ENCODE results near the gene RHBDL1. TPM values are rescaled to one million over a fixed set of nuclear protein-coding genes. Genes with fewer than 3 reads are reported as not detected.
A peak's percentile ranks its signal among the peaks of the same experiment; 100 is the strongest.

Gene RHBDL1
- total RNA-seq, 1 experiment from 2014 or later = 3.6 TPM

DNA sequence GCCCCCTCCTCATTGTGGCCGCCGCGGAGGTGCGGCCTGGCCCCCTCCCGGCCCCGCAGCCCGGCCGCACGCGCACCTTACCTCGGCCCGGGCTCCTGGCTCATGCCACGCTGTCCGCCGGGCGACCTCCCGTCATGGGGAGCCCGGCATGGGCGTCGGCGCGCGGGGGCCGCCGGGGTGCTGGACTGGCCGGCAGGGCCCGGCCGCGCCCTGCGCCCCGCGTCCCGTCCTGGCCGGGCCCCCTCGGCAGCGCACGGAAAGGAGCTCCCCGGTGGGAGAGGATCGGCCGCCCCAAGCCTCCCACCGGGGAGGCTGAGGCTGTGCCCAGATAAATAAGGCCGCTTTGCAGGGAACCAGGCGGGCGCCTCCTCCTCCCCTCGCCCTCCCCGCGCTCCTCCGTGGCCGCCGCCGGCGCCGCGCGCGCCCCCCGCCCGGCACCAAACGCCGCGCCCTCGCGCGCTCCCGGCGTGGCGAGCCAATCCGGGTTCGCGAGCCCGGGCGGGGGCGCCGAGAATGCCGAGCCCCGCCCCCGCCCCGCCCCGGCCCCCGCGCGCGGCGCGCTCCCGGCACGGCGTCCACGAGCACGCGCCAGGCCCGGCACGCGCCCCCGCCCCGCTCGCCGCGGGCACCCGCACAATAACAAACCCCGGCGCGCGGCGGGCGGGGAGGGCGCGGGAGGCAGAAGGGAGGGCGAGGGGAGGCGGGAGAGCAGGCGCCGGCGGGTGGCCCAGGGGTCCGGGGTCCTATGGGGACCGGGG is 30.1 kb downstream of the RHBDL1 start, which contains the start of gene FBXL16:
FBXL16 (minus strand) TSS at position 371 of the 758 bp plus-strand sequence. CDS start 8,396 bp downstream, outside the sequence.
- Histone ChIP-seq H4K20me1 (ENCODE audit: insufficient read depth, low read depth, low read length) (peaks cover 11% of the 10 kb centered on the region; the same call in 1 of the 2 replicates), H3K27me3 (ENCODE audit: low read length) (no peaks in the 10 kb centered on the region), H3K27ac (ENCODE audit: low read length) (no peak within 1 kb of the TSS), H3K9me3 (ENCODE audit: low read length) (no peaks in the 10 kb centered on the region), H3K4me3 (ENCODE audit: low read length) (no peak within 1 kb of the TSS), H3K9me2 (replicated peaks; ENCODE audit: insufficient read depth, low read length) (no peaks in the 10 kb centered on the region), H3K36me3 (ENCODE audit: insufficient read depth, low read length) (no peaks in the 10 kb centered on the region), H3K9ac (ENCODE audit: low read length) (no peak within 1 kb of the TSS), H3K4me2 (ENCODE audit: low read depth, low read length, poor library complexity, severe bottlenecking) (no peak within 1 kb of the TSS), H3K79me2 (ENCODE audit: low read length) (no peaks in the 10 kb centered on the region), H3K4me1 (ENCODE audit: low read length) (peaks cover 9% of the 10 kb centered on the region), H2AFZ (ENCODE audit: low read length) (no peak within 1 kb of the TSS)
- peak; percentile 68 for DNase-seq

DNA sequence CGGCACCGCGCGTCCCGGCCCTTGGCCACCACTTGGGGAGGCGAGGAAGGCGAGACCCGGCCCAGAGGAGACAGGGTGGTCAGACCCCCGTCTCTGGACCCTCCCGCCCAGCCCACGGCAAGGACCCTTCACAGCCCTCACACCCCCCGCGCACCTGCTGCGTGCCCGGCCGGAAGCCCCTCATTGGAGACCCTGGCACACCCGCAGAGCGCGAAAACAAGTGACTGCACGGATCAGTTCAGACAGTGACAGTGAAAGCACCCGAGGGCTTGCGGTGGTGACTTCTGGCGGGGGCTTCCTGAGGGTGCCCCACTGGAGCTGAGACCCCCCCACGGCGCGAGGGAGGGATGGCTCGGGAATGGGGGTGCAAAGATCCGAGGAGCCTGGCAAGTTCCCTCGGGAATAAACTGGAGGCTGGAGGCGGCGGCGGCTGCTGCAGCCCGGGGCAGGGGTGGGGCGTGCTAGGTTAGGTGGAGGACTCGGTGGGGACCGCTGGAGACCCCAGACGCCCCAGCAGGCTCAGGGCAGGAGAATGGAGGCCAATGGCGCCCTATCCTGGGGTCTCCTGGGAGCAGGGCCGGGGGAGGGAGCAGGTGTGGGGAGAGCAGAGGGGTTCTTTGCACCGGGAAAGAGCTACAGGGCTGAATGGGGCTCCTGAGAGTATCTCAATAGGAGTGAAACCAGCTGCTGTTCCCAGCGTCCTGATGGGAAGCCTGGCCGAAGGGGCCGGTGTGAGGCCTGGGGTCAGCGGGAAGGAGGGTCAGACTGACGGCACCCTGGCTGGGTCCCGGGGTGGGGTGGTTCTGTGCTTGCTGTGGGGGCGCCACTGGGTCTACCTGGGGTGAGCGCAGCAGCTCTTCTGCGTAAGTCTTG is 31.0 kb downstream of the RHBDL1 start:
- no peaks in the 10 kb centered on the region for H3K36me3 ChIP-seq (ENCODE audit: insufficient read depth, low read length)

DNA sequence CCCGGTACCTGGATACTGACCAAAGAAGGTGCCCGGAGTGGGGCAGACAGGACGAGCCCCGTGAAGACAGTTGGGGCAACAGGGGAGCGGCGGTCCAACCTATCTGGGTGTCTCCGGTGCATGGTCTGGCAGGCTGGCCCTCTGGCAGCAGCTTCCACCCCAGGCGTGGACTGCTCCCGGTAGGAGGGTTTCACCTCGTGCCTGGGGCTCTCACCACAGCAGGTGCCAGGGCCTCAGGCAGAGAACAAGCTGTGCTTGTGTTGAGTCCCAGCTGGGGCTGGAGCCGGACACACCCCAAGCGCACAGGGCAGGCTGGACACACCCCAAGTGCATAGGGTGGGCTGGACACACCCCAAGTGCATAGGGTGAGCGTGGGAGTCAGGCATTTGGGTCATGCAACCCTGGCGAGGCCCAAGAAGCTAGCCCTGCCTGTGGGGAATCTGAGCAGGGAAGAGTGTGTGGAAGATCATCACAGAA is 31.6 kb downstream of the RHBDL1 start:
- Histone ChIP-seq H3K4me1 (ENCODE audit: low read length) (peaks cover 9% of the 10 kb centered on the region), H3K9me3 (ENCODE audit: low read length) (no peaks in the 10 kb centered on the region), H3K4me3 (ENCODE audit: low read length) (no peak overlapping the region), H3K79me2 (ENCODE audit: low read length) (no peaks in the 10 kb centered on the region), H2AFZ (ENCODE audit: low read length) (no peak overlapping the region), H3K4me2 (ENCODE audit: low read depth, low read length, poor library complexity, severe bottlenecking) (no peak overlapping the region), H3K9me2 (replicated peaks; ENCODE audit: insufficient read depth, low read length) (no peaks in the 10 kb centered on the region), H4K20me1 (ENCODE audit: insufficient read depth, low read depth, low read length) (peaks cover 11% of the 10 kb centered on the region; the same call in 1 of the 2 replicates), H3K36me3 (ENCODE audit: insufficient read depth, low read length) (no peaks in the 10 kb centered on the region), H3K9ac (ENCODE audit: low read length) (no peak overlapping the region), H3K27me3 (ENCODE audit: low read length) (no peaks in the 10 kb centered on the region), H3K27ac (ENCODE audit: low read length) (no peak overlapping the region)
- no peak for DNase-seq

More for the DNA sequence above, 31.0 kb downstream of the RHBDL1 start:
- Histone ChIP-seq H3K79me2 (ENCODE audit: low read length) (no peaks in the 10 kb centered on the region), H3K4me2 (ENCODE audit: low read depth, low read length, poor library complexity, severe bottlenecking) (no peak overlapping the region), H3K27me3 (ENCODE audit: low read length) (no peaks in the 10 kb centered on the region), H3K9me2 (replicated peaks; ENCODE audit: insufficient read depth, low read length) (no peaks in the 10 kb centered on the region), H2AFZ (ENCODE audit: low read length) (no peak overlapping the region), H3K4me3 (ENCODE audit: low read length) (no peak overlapping the region), H4K20me1 (ENCODE audit: insufficient read depth, low read depth, low read length) (peaks cover 11% of the 10 kb centered on the region; the same call in 1 of the 2 replicates), H3K9me3 (ENCODE audit: low read length) (no peaks in the 10 kb centered on the region), H3K9ac (ENCODE audit: low read length) (no peak overlapping the region), H3K27ac (ENCODE audit: low read length) (no peak overlapping the region), H3K4me1 (ENCODE audit: low read length) (peaks cover 9% of the 10 kb centered on the region)
- DNase-seq = no peak

DNA sequence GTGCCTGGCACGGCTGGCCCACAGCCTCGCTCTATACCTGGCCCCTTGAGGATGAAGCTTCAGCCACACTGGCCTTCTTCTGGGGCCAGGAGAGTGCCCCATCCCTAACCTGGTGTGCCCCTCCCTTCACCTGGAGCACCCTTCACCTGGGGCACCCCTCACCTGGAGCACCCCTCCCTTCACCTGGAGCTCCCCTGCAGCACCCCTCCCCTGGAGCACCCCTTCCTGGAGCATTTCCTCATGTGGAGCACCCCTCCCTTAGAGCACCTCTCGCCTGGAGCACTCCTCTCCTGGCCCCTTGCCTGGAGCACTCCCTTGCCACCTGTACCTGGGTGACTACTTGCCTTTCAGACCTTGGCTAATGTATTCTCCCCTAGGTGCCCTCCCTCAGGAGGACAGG is 32.5 kb downstream of the RHBDL1 start:
- H3K9me2 ChIP-seq (replicated peaks; ENCODE audit: insufficient read depth, low read length) = no peaks in the 10 kb centered on the region
- no peaks in the 10 kb centered on the region for H3K27me3 ChIP-seq (ENCODE audit: low read length)
- H3K79me2 ChIP-seq (ENCODE audit: low read length) = no peaks in the 10 kb centered on the region
- H3K9ac ChIP-seq (ENCODE audit: low read length) = no peak overlapping the region
- no peak overlapping the region for H3K4me2 ChIP-seq (ENCODE audit: low read depth, low read length, poor library complexity, severe bottlenecking)
- no peaks in the 10 kb centered on the region for H3K36me3 ChIP-seq (ENCODE audit: insufficient read depth, low read length)
- peaks cover 11% of the 10 kb centered on the region; the same call in 1 of the 2 replicates for H4K20me1 ChIP-seq (ENCODE audit: insufficient read depth, low read depth, low read length)
- H2AFZ ChIP-seq (ENCODE audit: low read length) = no peak overlapping the region
- peaks cover 9% of the 10 kb centered on the region for H3K4me1 ChIP-seq (ENCODE audit: low read length)
- no peak overlapping the region for H3K27ac ChIP-seq (ENCODE audit: low read length)
- no peak for DNase-seq
- no peaks in the 10 kb centered on the region for H3K9me3 ChIP-seq (ENCODE audit: low read length)
- no peak overlapping the region for H3K4me3 ChIP-seq (ENCODE audit: low read length)

DNA sequence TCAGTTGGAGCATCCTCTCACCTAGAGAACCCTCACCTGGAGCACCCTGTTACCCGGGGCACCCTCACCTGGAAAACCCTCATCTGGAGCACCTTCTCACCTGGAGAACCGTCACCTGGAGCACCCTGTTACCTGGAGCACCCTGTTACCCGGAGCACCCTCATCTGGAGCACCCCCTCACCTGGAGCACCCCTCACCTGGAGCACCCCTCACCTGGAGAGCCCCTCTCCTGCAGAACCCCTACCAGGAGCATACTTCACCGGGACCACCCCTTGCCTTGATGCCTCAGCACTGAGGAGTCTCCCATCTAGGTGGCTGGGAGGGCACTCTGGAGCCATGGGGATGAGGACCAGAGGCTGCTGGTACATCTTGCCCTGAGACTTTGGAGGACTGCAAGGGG is 33.5 kb downstream of the RHBDL1 start:
- Histone ChIP-seq H3K27me3 (ENCODE audit: low read length) (no peaks in the 10 kb centered on the region), H3K9ac (ENCODE audit: low read length) (no peak overlapping the region), H4K20me1 (ENCODE audit: insufficient read depth, low read depth, low read length) (peaks cover 15% of the 10 kb centered on the region; the same call in 1 of the 2 replicates), H2AFZ (ENCODE audit: low read length) (no peak overlapping the region), H3K79me2 (ENCODE audit: low read length) (no peaks in the 10 kb centered on the region), H3K4me2 (ENCODE audit: low read depth, low read length, poor library complexity, severe bottlenecking) (no peak overlapping the region), H3K9me3 (ENCODE audit: low read length) (no peaks in the 10 kb centered on the region), H3K4me1 (ENCODE audit: low read length) (peaks cover 9% of the 10 kb centered on the region), H3K27ac (ENCODE audit: low read length) (no peak overlapping the region), H3K9me2 (replicated peaks; ENCODE audit: insufficient read depth, low read length) (no peaks in the 10 kb centered on the region), H3K36me3 (ENCODE audit: insufficient read depth, low read length) (no peaks in the 10 kb centered on the region), H3K4me3 (ENCODE audit: low read length) (no peak overlapping the region)
- no peak for DNase-seq

DNA sequence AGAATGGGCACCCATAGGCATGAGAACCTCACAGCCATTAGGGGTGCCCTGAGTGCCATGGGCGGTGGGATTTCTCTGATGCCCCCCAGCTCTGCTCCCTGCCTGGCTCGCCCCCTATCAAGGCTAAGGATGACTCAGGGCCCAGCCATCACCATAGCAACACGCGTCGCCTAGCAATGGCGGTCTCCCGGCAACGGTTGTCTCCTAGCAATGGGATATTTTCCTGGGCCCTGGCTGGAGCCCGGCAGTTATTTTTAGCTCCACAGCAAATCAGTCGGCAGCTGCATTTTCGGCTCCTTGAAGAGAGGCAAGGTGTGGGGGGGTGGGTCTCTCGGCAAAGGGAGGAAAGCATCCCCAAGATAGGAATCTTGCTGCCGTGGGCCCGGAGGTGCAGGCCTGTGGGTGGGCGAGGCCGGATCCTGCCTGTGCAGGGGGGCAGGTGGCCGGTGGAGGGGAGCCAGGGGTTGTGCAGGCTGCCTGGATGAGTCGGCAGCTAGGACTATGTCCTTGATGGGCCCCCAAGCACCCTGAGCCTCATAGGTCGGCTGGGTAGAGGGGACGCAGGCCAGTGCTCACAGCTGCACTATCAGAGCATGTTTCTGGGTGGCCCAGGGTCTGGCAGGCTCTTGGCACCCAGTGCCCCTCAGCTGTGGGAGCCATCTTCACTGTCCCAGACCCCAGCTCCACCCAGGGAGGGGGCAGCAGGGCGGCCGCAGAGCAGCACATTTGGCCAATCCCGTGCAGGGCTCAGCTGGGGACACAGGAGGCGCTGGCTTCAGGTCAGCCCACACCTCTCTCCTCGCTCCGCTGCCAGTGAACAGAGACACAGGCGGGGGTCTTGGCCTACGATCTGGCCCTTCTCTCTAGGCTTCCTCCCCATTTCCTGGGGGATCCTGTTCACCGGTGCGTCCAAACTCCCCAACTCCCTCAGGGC is 34.4 kb downstream of the RHBDL1 start:
- H3K79me2 ChIP-seq (ENCODE audit: low read length) = no peaks in the 10 kb centered on the region
- H3K4me2 ChIP-seq (ENCODE audit: low read depth, low read length, poor library complexity, severe bottlenecking) = no peak overlapping the region
- no peak overlapping the region for H3K4me3 ChIP-seq (ENCODE audit: low read length)
- H3K4me1 ChIP-seq (ENCODE audit: low read length) = peaks cover 15% of the 10 kb centered on the region
- no peaks in the 10 kb centered on the region for H3K27me3 ChIP-seq (ENCODE audit: low read length)
- peak; percentile 64 for DNase-seq
- H3K36me3 ChIP-seq (ENCODE audit: insufficient read depth, low read length) = no peaks in the 10 kb centered on the region
- no peak overlapping the region for H3K27ac ChIP-seq (ENCODE audit: low read length)
- H4K20me1 ChIP-seq (ENCODE audit: insufficient read depth, low read depth, low read length) = peaks cover 17% of the 10 kb centered on the region; the same call in 1 of the 2 replicates
- no peaks in the 10 kb centered on the region for H3K9me2 ChIP-seq (replicated peaks; ENCODE audit: insufficient read depth, low read length)
- no peak overlapping the region for H2AFZ ChIP-seq (ENCODE audit: low read length)
- H3K9ac ChIP-seq (ENCODE audit: low read length) = no peak overlapping the region
- H3K9me3 ChIP-seq (ENCODE audit: low read length) = no peaks in the 10 kb centered on the region

DNA sequence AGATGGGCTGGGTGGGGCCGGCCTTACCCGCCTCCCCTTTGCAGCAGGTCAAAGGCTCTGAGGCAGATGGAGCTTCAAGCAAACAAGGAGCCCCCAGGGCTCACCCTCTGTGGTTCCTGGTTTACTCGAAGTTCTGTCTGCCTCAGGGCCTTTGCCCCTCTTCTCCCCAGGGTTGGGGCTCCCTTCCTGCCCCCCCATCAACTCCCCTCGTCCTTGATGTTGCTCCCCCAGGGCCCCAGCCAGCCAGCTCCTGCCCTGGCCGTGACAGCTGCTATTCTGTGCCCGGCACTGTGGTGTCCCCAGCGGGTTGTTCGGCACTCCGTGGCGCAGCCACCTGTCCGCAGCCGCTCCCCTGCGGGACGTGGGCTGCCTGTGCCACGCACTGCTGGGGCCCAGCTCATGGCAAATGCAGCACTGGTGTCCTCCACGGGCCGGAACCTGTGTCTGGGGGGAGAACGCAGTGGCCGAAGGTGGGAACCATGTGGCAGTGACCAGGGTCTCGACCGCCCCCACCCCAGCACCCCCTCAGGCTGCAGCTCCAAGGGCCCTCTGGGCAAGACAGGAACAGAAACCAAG is 35.1 kb downstream of the RHBDL1 start:
- Histone ChIP-seq H4K20me1 (ENCODE audit: insufficient read depth, low read depth, low read length) (peaks cover 17% of the 10 kb centered on the region; the same call in 1 of the 2 replicates), H3K79me2 (ENCODE audit: low read length) (no peaks in the 10 kb centered on the region), H3K4me3 (ENCODE audit: low read length) (no peak overlapping the region), H3K4me2 (ENCODE audit: low read depth, low read length, poor library complexity, severe bottlenecking) (no peak overlapping the region), H3K27me3 (ENCODE audit: low read length) (no peaks in the 10 kb centered on the region), H3K9me3 (ENCODE audit: low read length) (no peaks in the 10 kb centered on the region), H3K9ac (ENCODE audit: low read length) (no peak overlapping the region), H2AFZ (ENCODE audit: low read length) (no peak overlapping the region), H3K4me1 (ENCODE audit: low read length) (peaks cover 18% of the 10 kb centered on the region), H3K27ac (ENCODE audit: low read length) (no peak overlapping the region), H3K9me2 (replicated peaks; ENCODE audit: insufficient read depth, low read length) (no peaks in the 10 kb centered on the region), H3K36me3 (ENCODE audit: insufficient read depth, low read length) (no peaks in the 10 kb centered on the region)
- DNase-seq = peak; percentile 42
